ENCODE data around the gene NOSTRIN.
"Not testable (repeated sequence)": the region's sequence is repeated elsewhere in the genome, so short reads cannot be mapped to it uniquely, and the experiment has no call there.

The NOSTRIN gene

DNA sequence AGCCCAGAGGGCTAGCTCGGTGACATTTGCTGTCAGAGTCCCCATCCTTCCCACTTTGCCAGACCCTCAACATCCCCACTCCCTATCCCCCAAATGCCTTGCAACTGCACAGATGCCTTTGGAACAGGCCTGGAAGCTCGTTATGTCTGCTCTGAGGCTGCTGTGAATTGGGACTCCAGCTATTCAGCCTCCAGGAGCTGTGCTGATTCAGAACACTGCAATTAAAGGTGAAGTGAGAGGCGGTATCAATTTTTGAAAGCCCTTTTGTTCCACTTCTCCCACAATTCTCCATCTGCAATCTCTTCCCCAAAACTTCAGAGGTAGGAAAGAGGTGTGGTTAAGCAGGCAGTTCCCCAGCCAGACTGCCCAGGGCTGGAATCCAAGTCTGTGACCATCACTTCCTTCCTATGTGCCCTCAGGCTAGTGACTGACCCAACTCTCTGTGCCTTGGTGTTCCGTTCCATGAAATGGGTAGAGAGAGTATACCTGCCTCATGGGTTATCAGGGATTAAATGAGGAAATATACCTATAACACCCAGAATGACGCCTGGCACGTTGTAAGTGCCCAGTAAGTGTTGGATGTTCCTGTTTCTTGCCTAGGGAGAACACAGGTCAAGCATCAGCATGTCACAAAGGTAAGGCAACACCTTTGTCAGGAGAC lies 17.5 kb downstream of the NOSTRIN start:
- DNase-seq (ENCODE audit: low spot score), result no peak

DNA sequence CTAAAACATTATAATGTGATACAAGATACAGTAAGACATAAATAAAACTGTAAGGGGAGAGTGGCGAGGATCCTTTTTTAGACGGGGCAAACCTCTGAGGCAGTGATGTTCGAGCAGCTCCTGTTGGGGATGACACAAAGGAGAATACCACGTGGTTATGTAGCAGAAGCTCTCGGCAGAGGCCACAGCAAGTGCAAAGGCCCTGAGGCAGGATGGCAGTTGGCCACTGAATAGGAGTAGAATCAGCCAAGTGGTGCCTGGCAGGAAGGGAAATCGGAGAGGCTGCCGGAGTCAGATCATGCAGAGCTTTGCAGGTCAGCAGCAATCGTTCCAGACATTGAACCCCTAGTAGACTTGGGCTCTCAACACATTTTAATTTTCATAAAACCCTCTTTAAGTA lies 19.1 kb downstream of the NOSTRIN start:
- DNase-seq (ENCODE audit: low spot score), result no peak

DNA sequence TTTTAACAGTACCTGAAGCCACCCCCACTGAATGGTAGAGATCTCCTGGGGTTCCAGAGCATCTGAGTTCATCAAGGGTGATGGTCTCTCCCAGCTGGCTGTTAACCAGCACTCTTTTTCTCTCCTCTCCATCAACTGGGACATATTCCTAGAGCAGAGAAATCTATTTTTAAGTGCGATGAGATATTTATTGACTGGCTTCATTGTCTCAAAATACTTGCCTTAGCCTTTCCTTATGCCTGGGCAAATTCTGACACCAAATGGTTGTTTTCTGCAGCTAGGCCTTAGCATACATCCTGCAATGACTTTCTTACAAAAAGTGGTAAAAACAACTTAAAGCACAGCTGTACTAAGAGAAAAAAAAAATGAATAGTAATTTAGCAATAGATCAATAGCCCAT lies 19.6 kb downstream of the NOSTRIN start:
- DNase-seq (ENCODE audit: low spot score), result no peak

DNA sequence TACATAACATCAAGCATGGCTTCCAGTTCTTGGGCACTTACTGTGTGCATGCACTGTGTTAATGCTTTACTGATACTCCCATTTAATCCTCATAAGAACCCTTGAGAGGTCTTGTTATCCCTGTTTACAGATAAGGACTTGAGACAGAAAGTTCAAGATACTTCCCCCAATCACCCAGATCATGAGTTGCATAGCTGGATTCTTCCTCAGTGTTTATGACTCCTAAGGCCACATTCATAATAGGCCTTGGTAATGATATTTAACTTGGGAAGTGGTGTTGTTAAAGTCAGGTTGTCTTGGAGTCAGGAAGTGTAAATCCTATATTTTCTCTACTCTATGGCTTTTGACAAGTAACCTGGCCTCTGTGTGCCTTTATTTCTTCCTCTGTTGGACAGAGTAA lies 22.7 kb downstream of the NOSTRIN start:
- no peak for DNase-seq (ENCODE audit: low spot score)

DNA sequence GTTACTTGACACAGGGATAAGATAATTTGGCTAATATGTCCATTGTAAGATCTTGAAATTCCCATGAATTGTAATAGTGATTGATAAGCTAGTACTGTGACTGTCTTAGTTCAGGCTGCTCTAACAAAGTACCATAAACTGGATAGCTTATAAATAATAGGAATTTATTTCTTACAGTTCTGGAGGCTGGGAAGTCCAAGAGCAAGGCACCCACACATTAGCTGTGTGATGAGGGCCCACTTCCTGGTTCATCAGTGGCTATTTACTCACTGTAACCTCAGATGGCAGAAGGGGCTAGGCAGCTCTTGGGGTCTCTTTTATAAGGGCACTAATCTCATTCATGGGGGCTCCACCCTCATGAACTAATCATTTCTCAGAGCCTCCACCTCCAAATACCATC lies 28.5 kb downstream of the NOSTRIN start:
- DNase-seq (ENCODE audit: low spot score), result no peak

DNA sequence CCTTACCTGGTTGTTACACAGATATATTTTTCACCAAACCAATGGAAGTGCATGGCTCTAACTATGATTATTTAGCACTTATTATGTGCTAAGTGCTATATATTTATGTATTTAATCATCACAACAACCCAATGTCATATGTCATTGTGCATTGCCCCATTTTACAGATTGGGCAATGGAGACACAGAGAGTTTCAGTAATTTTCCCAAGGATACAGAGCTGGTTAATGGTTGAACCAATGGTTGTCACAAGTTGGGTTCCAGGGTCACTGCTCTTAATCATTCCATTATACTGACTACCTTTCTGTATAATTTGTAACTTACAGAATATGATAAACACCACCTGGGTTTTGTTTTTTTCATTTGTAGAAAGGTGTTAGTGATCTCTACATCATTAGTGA lies 29.2 kb downstream of the NOSTRIN start:
- no peak for DNase-seq (ENCODE audit: low spot score)

DNA sequence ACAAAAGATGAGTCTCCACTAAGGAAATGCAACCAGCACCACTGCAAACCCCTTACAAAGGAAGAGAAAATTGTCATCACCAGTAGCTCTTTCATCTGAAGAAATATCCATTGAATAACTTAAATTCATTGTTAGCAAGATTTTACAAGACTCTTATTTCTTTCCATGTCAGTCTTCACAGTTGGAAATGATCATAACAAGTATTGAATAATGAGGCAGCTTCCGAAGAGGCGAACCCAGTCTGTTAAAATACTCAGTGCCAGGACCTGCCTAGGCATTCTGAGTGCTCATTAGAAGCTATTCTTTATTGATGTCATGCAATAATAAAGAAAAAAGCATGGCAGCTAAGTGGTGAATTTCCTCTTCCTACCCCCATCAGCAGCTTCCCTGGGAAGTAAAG lies 33.5 kb downstream of the NOSTRIN start:
- DNase-seq (ENCODE audit: low spot score), result no peak

DNA sequence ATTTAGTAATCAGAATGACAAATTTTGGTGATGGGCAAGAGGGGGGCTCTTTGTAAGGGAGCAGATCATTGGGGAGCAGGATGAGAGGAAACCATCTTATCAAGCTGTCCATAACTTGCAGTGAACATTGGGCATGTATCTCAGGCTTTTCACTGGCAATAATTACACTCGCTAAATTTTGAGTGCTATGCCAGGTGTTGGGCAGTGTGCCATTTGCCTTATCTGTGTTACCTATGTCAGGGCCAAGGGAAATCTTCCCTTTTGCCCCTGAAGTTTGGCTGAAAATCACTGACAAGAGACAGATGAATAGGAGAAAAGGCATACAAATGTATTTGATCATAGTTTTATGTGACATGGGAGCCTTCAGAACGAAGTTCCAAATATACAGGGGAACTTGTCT lies 39.0 kb downstream of the NOSTRIN start:
- no peak for DNase-seq (ENCODE audit: low spot score)

DNA sequence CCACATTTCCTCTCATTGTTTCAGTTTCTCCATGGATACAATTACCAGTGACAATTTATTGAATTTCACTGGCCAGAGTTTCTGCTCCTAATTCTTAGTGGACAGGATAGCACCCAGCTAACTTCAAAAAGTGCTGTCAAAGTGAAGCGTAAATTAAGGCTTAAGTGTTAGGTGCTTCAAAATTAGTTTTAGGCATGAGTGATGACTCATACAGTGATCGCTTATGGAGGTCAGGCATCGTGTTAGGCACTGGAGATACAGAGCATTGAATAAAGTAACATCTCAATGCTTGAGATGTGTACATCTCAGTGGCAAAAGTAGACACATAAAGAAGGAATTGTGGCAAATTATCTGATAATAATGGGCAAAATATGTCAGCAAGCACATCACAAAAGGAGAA lies 40.8 kb downstream of the NOSTRIN start:
- no peak for DNase-seq (ENCODE audit: low spot score)

DNA sequence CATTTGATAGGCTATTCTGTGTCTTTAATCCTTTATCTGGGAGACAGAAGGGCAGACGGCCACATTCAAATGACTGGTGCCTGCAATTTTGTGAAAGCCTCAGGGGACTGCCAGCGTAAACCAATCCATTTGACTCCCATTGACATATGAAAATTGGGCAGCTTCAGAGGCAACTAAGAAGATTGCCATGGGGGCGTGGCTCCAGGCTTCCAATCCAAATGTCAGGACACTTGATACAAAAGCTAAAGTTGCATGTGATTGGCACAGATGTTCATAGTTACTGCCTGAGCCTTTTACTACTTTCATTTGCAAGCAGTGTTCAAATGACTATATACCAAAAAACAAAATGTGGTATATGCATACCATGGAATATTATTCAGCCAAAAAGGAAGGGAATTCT lies 45.8 kb downstream of the NOSTRIN start:
- DNase-seq (ENCODE audit: low spot score), result no peak

DNA sequence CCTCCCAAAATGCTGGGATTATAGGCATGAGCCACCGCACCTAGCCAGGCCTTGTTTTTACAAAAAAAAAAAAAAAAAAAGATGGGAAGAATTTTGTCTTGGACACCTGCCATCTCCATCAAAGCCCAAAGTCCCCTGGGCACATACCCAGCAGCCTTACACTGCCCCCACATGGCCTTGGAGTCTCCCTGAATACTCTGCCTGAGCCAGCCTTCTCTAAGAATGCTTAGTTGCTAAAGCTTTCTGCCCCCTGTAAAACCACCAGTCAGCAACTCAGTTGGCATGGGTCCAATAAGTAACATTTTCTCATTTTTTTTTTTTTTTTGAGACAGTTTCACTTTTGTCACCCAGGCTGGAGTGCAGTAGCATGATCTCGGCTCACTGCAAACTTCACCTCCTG lies 47.2 kb downstream of the NOSTRIN start:
- peak; percentile 55 for DNase-seq (ENCODE audit: low spot score)

DNA sequence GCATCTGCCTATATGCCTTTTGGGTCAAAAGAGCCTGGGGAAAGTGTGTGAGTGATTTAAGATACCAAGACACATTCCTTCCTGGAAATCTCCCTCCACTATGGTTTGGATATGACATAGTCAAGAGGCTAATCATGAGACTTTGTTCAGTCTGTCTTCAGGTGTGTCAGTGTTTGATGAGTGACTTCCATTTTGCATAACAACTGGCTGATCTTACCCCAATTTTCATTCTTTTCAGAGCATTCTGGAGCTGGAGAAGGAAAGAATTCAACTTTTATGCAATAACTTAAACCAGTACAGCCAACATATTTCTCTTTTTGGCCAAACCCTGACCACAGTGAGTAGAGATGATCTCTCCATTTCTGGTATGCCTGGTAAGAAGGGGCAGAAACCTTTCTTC lies 48.4 kb downstream of the NOSTRIN start:
- DNase-seq (ENCODE audit: low spot score), result no peak

DNA sequence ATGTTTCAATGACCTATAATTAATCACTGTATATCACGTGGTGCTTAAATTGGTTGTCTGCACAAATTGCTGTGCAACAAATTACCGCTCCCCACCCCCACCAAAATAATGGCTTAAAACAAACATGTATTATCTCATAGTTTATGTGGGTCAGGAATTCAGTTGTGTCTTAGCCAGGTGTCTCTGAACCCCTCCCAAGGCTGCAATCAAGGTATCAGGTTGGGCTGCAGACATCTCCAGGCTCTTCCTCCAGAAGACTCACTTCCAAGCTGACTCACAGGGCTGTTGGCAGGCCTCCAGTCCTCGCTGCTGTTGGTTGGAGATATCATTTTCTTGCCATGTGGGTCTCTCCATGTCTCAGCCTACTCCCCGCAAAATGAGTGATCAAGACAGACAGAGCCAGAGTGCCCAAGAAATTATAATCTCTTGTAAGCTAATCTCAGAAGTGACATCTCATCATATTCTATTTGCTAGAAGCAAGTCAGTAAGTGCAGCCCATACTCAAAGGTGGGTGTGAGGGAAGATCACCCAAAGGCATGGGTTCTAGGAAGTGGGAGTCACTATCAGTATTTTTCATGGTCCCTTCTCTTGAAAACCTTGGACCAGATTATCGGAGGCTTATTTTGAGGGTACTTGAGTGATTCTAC lies 49.4 kb downstream of the NOSTRIN start:
- DNase-seq (ENCODE audit: low spot score), result peak; percentile 39

DNA sequence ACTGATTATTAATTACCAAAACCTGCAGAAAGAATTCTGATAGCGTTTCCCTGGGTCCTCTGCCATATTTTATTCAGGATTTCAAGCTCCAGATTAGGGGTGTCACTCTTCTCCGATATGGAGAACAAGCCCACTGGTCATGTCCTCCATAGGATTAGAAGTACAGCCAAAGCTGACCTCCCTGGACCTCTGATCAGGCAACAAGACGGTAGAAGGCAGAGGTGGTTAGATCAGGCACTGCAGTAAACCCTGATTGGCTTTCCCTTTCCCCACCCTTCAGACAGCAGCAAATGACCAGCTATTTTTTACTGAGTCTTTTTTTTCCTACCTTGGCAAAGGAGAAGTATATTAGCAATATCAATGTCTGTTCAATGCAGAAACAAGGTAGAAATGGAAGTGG lies 50.0 kb downstream of the NOSTRIN start:
- no peak for DNase-seq (ENCODE audit: low spot score)

DNA sequence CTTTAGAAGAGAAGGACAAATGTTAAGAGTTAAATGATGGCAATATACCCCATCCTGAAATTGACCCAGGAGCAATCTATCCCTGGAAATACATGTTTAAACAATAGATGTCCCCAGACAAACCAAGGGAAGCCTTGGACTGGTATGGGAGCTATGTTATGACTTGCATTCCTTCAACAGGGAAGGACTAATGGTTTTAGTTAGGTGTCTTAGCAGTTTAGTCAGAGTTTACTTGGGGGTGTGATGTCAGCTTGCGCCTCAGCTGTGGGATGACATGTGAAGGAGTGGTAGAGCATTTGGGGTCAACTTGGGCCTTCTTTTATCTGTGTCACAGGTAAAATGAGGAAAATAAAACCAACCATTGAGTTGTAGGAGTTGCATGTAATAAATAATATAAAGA lies 51.0 kb downstream of the NOSTRIN start:
- no peak for DNase-seq (ENCODE audit: low spot score)

DNA sequence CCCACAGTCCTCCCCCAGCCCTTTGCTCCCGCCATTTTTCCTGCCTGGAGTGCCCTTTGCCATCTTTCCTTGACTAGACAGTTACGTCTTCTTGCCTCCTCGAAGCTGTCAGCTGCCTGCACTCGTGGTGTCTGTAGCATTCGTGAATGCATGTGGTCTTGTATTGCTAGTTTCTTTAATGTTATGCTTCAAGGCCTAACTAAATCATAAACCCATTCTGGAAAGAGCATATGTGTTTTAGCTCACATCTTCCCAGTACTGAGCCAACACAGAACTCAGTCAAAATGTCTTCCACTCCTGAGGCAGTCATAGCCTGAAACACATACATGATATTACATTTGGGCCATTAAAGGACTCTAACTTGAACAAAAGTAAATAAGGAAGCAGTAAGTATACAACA lies 52.2 kb downstream of the NOSTRIN start:
- no peak for DNase-seq (ENCODE audit: low spot score)

DNA sequence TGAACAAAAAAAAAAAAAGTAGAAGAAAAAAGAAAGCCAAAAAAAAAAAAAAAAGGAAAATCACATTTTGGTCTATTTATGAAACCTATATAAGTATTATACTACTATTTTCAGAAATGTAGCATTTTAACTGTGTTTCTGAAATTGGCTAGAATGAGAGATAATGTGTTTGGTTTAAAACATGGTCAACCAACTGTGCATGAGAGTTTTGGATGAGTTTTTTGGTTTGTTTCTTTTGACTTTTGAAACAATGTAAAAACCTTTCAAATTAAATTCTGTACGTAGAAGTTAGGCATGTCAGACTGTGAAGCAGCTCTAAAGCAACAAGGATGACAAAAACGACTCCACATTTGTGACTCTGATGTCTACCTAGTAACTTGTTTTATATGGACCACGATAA lies 53.2 kb downstream of the NOSTRIN start:
- no peak for DNase-seq (ENCODE audit: low spot score)

DNA sequence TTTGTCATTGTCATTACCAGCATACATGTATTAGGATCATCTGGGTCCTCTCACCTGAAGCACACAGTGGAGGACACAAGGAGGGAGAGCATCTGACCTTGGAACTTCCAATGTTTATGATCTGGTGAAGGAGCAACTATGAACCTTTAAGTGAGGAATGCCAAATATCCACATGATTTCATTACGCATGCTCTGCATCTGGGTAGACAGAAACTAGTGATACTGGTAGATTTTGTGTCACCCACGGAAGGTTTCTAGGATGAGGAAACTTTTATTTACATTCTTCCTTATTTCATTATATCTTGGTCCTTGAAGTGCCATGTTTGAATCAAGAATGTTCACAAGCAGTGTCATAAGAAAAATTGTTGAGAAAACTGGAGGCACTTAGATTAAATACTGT lies 55.7 kb downstream of the NOSTRIN start:
- no peak for DNase-seq (ENCODE audit: low spot score)

DNA sequence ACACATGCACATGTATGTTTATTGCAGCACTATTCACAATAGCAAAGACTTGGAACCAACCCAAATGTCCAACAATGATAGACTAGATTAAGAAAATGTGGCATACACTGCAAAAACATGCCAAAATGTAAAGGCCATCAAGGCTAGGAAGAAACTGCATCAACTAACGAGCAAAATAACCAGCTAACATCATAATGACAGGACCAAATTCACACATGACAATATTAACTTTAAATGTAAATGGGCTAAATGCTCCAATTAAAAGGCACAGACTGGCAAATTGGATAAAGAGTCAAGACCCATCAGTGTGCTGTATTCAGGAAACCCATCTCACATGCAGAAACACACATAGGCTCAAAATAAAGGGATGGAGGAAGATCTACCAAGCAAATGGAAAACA lies 64.7 kb downstream of the NOSTRIN start:
- DNase-seq (ENCODE audit: low spot score), result not testable (repeated sequence)

DNA sequence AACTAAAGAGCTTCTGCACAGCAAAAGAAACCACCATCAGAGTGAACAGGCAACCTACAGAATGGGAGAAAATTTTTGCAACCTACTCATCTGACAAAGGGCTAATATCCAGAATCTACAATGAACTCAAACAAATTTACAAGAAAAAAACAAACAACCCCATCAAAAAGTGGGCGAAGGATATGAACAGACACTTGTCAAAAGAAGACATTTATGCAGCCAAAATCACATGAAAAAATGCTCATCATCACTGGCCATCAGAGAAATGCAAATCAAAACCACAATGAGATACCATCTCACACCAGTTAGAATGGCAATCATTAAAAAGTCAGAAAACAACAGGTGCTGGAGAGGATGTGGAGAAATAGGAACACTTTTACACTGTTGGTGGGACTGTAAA lies 67.9 kb downstream of the NOSTRIN start:
- DNase-seq (ENCODE audit: low spot score), result not testable (repeated sequence)

DNA sequence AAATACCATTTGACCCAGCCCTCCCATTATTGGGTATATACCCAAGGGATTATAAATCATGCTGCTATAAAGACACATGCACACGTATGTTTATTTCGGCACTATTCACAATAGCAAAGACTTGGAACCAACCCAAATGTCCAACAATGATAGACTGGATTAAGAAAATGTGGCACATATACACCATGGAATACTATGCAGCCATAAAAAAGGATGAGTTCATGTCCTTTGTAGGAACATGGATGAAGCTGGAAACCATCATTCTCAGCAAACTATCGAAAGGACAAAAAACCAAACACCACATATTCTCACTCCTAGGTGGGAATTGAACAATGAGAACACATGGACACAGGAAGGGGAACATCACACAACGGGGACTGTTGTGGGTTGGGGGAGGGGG lies 68.4 kb downstream of the NOSTRIN start:
- not testable (repeated sequence) for DNase-seq (ENCODE audit: low spot score)

DNA sequence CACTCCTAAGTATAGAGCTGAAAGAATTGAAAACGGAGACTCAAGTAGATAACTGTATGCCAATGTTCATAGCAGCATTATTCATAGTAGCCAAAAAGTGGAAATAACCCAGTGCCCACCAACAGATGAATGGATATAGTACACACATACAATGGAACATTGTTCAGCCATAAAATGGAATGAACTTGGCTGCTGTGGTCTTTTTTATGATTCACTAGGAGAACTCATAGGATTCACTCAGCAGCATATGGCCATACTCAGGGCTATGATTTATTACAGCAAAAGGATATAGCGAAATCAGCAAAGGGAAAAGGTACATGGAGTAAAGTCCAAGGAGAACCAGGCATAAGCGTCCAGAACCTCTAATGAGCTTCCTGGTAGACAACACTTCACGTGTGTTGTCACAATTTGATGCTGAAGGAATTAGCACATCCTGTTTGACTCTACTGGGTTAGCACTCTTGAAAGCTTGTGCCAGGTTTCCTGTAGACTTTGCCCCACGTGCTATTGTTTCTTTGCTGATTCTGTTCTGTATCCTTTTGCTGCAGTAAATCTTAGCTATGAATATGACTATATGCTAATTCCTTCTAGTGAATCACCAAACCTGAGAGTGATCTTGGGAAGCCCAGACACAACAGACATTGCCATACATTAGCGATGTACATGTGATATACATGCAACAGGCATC lies 72.1 kb downstream of the NOSTRIN start:
- DNase-seq (ENCODE audit: low spot score), result no peak

DNA sequence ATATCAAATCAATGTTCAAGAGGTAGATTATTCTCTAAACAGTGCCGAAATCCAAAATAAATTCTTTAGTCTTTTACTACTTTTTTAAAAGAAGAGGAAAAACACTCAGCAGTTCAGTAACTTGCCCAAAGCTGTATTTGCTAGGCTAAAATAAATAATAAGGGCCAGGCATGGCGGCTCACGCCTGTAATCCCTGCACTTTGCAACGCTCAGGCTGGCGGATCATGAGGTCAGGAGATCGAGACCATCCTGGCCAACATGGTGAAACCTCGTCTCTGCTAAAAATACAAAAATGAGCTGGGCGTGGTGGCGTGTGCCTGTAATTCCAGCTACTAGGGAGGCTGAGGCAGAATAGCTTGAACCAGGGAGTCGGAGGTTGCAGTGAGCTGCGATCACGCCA lies 79.7 kb downstream of the NOSTRIN start:
- not testable (repeated sequence) for DNase-seq (ENCODE audit: low spot score)

DNA sequence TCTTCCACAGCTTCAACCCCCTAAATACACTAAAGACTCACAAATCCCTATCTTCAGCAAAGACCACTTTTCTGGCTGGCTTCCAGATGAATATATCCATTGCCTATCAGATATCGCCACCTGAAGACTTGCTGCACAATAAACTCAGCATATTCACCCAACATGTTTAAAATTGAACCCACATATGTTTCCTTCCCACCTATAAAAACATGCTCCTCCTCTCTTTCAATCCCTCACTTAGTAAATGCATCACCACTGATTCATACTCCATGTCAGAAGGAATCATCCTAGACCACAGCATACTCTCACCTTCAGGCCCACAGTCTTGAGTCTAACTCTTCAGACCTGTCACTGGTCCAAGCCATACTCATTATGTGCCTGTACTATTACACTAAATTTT lies 82.5 kb downstream of the NOSTRIN start:
- DNase-seq (ENCODE audit: low spot score), result no peak

Data from LoVo (cell line).